ACHN (cell line): ENCODE results near the gene FRRS1L.

Experiments
- DNase-seq: peaks from one replicate; pipeline ENCODE4 v3.0.0-alpha.2; 2015
- in situ Hi-C: cut with HindIII; loops from 2 replicates; pipeline ENCODE4 v1.10.0; 2017; ENCODE audit warnings: low sequenced_read_pairs, low pct_ligation_motif_present, low pct_unique_long_range_greater_than_20kb

FRRS1L gene

GRCh38 chr9:109088221-109088620, 78.8 kb downstream of the FRRS1L start:
- DNase-seq: no peak
- in situ Hi-C loops: no loop called here

GRCh38 chr9:109087795-109088194, 79.3 kb downstream of the FRRS1L start:
- in situ Hi-C loops: no loop called here
- no peak for DNase-seq

- in situ Hi-C loops: no loop called here
- no peak for DNase-seq
These were observed 80.8 kb downstream of the FRRS1L start for GRCh38 chr9:109086221-109086620.

GRCh38 chr9:109085510-109085909, 81.5 kb downstream of the FRRS1L start:
- DNase-seq: no peak
- in situ Hi-C loops: no loop called here

- DNase-seq: no peak
- in situ Hi-C loops: no loop called here
These were observed 83.1 kb downstream of the FRRS1L start for GRCh38 chr9:109083813-109084405.

- in situ Hi-C loops: no loop called here
- DNase-seq: no peak
These were observed 83.9 kb downstream of the FRRS1L start for GRCh38 chr9:109083141-109083540.

- no peak for DNase-seq
- in situ Hi-C loops: no loop called here
These were observed 84.9 kb downstream of the FRRS1L start for GRCh38 chr9:109082091-109082620.
